Muscle layer of colon (tissue), 2 donors: ENCODE results near the gene DENND1A.
"Not testable (repeated sequence)": the region's sequence is repeated elsewhere in the genome, so short reads cannot be mapped to it uniquely, and the experiment has no call there.

ENCODE experiments used
- H3K27ac ChIP-seq: one replicate; pipeline ENCODE4 v1.7.0; 2013; ENCODE audit warnings: low read depth, mild to moderate bottlenecking, low read length, moderate library complexity
- H3K27me3 ChIP-seq, 2 donors: one replicate each; pipeline ENCODE4 v1.7.0; 2013; ENCODE audit warnings: low read length in 2 of 2, mild to moderate bottlenecking in 2 of 2; ENCODE audit not compliant: insufficient read depth in 2 of 2, control insufficient read depth in 1 of 2
- H3K36me3 ChIP-seq: one replicate; pipeline ENCODE4 v1.7.0; 2013; ENCODE audit warnings: mild to moderate bottlenecking, low read length; ENCODE audit not compliant: insufficient read depth
- H3K4me1 ChIP-seq: one replicate; pipeline ENCODE4 v1.7.0; 2013; ENCODE audit warnings: mild to moderate bottlenecking, low read length; ENCODE audit not compliant: insufficient read depth
- H3K4me3 ChIP-seq, 2 donors: one replicate each; pipeline ENCODE4 v1.7.0; 2013; ENCODE audit warnings: low read length in 2 of 2, low read depth in 1 of 2, mild to moderate bottlenecking in 1 of 2, moderate library complexity in 1 of 2
- H3K9ac ChIP-seq: one replicate; pipeline ENCODE4 v1.7.0; 2013; ENCODE audit warnings: low read length
- H3K9me3 ChIP-seq: one replicate; pipeline ENCODE4 v1.7.0; 2013; ENCODE audit warnings: mild to moderate bottlenecking, low read length
- donor health status: abdominal sarcoma.
- donor health status: Adenocarcinoma of cecum.

Gene DENND1A

GRCh38 chr9:123435471-123435870 lies 494.5 kb downstream of the DENND1A start:
- Histone ChIP-seq H3K9ac (no peak overlapping the region), H3K4me1 (no peaks in the 10 kb centered on the region), H3K27ac (no peak overlapping the region), H3K27me3 (no peaks in the 10 kb centered on the region), H3K9me3 (no peaks in the 10 kb centered on the region), H3K4me3 (no peak overlapping the region), H3K36me3 (peaks cover 25% of the 10 kb centered on the region)

DNA sequence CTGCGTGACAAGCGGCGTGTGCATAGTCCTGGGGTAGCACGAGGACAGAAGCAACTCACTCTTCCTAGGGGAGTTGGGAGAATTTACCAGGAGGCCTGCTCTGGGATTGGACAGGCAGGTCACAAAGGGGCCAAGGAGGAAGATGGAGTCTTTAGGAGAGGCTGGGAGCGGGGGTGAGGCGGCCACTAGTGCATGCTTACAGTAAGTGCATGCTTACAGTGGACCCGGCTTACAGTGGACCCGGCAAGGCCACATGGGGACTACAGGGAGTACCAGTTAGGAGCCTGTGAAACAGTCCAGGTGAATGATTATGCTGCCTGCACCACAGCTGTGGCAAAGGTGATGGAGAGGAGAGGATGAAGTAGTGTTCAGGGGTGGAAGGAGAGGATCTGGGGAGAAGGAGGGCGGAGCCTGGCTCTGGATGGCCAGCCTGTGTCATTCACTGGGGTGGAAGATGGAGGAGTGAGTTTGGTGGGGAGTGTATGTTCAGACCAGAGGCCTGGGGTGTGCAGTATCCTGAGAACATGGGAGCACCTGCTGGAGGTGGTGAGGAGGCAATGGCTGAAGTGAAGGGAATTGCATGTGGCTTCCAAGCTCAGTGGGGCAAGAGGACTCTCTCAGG lies 495.2 kb downstream of the DENND1A start:
- Histone ChIP-seq H3K27me3 (no peaks in the 10 kb centered on the region), H3K36me3 (peaks cover 25% of the 10 kb centered on the region), H3K9ac (no peak overlapping the region), H3K9me3 (no peaks in the 10 kb centered on the region), H3K4me3 (no peak overlapping the region), H3K27ac (no peak overlapping the region), H3K4me1 (no peaks in the 10 kb centered on the region)

DNA sequence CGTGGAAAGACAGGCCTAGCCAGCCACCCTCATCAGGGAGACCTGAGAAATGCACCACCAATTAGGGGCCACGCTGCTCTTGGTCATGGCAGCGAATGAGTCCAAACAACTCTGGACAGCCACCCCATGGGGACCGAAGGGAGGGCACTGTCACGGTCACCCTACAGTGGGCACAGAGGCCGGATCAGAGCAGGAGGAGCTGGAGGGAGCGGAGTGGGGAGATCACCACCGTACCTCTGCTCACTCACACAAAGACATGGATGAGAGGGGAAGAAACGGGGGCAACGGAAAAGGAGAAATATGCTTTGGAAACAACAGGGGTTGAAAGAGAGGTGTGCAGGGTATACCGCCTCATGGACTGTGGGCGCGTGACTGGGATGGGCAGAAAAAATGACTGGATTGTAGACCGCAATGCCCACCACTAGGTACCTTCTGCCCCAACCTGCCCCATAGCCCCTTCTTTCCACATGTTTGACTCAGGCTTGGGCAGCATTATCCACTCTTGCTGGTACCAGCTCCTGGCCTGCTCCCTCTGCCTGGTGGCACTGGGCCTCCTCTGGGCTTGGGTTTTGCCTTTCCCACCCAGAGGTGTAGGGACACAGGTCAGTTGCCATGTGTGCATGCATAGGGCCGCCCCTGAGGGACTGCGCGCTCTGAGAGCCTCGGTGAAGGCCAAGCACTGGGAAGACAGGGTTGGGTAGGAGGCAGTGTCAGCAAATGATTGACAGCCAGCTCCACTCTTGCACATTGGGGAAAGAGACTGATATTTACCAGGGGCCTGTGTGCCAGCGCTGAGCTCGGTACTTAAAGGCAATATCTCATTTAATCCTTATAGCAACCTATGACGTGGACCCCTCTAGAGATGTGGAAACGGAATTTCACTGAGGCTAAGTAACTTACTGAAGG lies 497.3 kb downstream of the DENND1A start:
- H3K9ac ChIP-seq, result no peak overlapping the region

GRCh38 chr9:123431581-123431980 lies 498.3 kb downstream of the DENND1A start:
- H3K9me3 ChIP-seq, result no peaks in the 10 kb centered on the region
- H3K27ac ChIP-seq, result no peak overlapping the region
- no peak overlapping the region for H3K9ac ChIP-seq
- H3K36me3 ChIP-seq, result peaks cover 9% of the 10 kb centered on the region
- no peak overlapping the region for H3K4me3 ChIP-seq
- H3K27me3 ChIP-seq, result no peaks in the 10 kb centered on the region
- H3K4me1 ChIP-seq, result no peaks in the 10 kb centered on the region

More for the DNA sequence above, 497.3 kb downstream of the DENND1A start:
- Histone ChIP-seq H3K9me3 (no peaks in the 10 kb centered on the region), H3K4me1 (no peaks in the 10 kb centered on the region), H3K27me3 (no peaks in the 10 kb centered on the region), H3K36me3 (peaks cover 17% of the 10 kb centered on the region), H3K27ac (no peak overlapping the region), H3K4me3 (no peak overlapping the region)

DNA sequence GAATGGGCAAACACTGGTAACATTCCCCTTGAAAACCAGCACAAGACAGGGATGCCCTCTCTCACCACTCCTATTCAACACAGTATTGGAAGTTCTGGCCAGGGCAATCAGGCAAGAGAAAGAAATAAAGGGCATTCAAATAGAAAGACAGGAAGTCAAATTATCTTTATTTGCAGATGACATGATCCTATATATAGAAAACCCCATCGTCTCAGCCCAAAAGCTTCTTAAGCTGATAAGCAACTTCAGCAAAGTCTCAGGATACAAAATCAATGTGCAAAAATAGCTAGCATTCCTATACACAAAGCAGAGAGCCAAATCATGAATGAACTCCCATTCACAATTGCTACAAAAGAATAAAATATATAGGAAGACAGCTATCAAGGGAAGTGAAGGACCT lies 501.5 kb downstream of the DENND1A start:
- H3K9ac ChIP-seq, H3K36me3 ChIP-seq, H3K9me3 ChIP-seq: not testable (repeated sequence)

DNA sequence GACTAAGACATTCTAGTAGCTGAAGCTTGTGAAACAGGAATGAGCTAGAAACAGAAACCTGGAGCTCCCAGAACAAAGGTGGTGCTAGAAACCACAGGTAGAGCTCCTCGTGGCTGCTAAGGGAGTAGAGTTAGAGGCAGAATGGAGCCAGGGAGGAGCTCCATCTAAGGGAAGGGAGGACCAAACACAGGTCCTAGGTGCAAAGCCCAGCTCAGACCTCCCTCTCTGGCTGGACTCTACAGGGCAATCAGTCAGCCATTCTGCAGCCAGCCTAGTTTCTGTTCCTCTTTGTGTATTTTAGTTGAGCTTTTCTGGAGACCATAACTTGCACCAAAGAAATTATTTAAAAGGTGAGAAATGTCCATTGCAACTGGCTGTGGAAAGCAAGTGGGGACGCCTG lies 503.5 kb downstream of the DENND1A start:
- H3K9ac ChIP-seq, result no peak overlapping the region
- no peaks in the 10 kb centered on the region for H3K9me3 ChIP-seq
- H3K4me3 ChIP-seq, result no peak overlapping the region
- no peaks in the 10 kb centered on the region for H3K27me3 ChIP-seq
- no peaks in the 10 kb centered on the region for H3K4me1 ChIP-seq
- H3K27ac ChIP-seq, result no peak overlapping the region
- peaks cover 4% of the 10 kb centered on the region for H3K36me3 ChIP-seq

More for the DNA sequence above, 501.5 kb downstream of the DENND1A start:
- H3K4me1 ChIP-seq, H3K27ac ChIP-seq, H3K4me3 ChIP-seq, H3K27me3 ChIP-seq: not testable (repeated sequence)

- Histone ChIP-seq H3K9ac (no peak overlapping the region), H3K36me3 (peaks cover 4% of the 10 kb centered on the region), H3K27me3 (no peaks in the 10 kb centered on the region), H3K27ac (no peak overlapping the region), H3K4me3 (no peak overlapping the region), H3K4me1 (no peaks in the 10 kb centered on the region), H3K9me3 (no peaks in the 10 kb centered on the region)
These were observed 504.0 kb downstream of the DENND1A start for GRCh38 chr9:123425836-123426365.

DNA sequence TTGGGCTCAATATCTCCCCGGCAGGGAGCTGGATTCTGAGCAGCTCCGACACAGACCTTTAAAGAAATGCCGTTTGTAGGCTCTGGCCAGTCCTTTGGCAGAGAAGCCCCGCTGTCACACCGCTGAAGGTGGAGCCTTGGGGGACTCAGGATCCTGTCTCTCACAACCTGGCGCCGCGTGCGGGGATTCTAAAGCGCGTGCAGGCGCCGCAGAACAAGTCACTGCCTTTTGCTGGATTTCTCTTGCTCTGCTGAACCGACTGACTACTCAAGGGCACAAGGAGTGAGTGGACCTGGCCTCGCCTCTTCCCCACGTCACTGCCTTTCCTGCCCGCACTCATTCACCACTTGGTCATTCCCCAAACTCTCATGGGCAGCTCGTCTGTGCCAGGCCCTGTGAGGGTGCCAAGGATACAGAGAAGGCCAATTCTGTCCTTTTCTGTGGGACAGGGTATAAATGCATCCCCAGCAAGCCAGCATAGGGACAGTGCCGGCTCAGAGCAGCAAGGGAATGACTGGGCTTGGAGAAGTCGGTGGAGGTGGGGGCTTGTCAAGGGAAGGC lies 504.6 kb downstream of the DENND1A start:
- peaks cover 4% of the 10 kb centered on the region for H3K36me3 ChIP-seq
- no peaks in the 10 kb centered on the region for H3K27me3 ChIP-seq
- H3K4me3 ChIP-seq, result no peak overlapping the region
- no peaks in the 10 kb centered on the region for H3K9me3 ChIP-seq
- H3K4me1 ChIP-seq, result no peaks in the 10 kb centered on the region
- no peak overlapping the region for H3K27ac ChIP-seq
- H3K9ac ChIP-seq, result no peak overlapping the region

DNA sequence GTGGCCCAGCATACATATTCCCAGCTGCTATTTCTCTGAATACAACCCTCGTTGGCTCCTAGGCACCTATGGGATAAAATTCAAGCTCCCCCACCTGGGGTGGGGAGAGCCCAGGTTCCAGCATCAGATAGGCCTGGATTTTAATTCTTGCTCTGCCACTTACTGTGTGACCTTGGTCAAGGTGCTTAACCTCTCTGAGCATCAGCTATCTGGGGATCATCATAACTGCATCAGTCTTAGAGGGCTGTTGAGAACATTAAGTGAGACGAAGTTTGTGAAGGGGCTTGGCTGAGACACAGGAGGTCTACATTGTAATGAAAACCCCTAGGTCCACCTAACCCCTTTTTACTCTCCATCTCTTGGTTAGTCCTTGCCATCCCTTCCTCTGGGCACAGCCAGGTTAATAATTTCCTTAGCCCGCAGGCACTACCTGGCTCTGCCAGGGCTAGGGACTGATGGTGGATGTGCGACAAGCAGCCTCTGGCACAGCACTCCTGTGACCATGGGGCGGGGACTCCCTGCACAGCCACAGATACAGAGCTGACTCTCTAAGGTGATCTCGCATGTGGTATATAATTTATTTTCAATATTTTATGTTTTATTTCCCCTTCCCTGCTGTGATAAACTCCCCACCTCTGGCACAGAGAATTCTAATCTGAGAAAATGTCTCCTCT lies 505.2 kb downstream of the DENND1A start:
- Histone ChIP-seq H3K4me1 (no peaks in the 10 kb centered on the region), H3K4me3 (no peak overlapping the region), H3K9me3 (no peaks in the 10 kb centered on the region), H3K27ac (no peak overlapping the region), H3K9ac (no peak overlapping the region), H3K36me3 (peaks cover 10% of the 10 kb centered on the region), H3K27me3 (no peaks in the 10 kb centered on the region)

DNA sequence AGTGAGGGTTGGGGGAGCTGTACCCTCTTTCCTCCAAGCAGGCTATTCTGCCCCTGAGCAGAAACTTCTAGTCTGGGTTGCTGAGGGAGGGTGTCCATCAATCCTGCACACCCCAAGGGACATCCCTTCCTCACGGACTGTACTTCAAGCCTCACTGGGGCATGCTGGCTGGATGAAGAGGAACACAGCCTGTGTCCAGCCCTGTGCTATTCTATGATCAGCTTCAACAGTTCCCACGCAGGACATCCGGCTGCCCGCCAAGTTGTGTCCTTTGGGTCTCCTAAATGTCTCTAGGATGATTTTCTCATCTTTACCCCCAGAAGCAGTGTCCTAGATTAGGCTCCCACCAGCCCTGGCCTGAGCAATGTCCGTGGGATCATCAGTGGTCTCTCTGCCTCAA lies 505.8 kb downstream of the DENND1A start:
- H3K36me3 ChIP-seq, result peaks cover 12% of the 10 kb centered on the region
- no peak overlapping the region for H3K27ac ChIP-seq
- H3K27me3 ChIP-seq, result no peaks in the 10 kb centered on the region
- H3K9ac ChIP-seq, result no peak overlapping the region
- no peaks in the 10 kb centered on the region for H3K9me3 ChIP-seq
- H3K4me1 ChIP-seq, result no peaks in the 10 kb centered on the region
- no peak overlapping the region for H3K4me3 ChIP-seq

DNA sequence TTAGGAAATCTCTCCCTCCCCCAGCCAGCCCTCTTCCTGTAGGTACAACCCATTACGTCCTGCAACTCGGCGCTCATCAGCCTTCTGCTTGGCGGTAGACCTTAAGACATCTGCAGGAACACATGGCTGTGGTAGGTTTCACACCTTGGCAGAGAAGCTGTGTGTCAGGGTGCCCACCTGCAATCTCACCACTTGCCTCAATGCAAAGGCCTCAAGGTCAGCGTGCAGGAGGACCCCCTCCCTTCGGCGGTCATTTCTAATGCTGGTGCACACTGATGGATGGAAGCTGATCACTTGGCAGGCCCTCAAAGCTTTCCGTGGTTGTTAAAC lies 506.6 kb downstream of the DENND1A start:
- Histone ChIP-seq H3K27ac (no peak overlapping the region), H3K4me1 (no peaks in the 10 kb centered on the region), H3K4me3 (no peak overlapping the region), H3K36me3 (peaks cover 12% of the 10 kb centered on the region), H3K9me3 (no peaks in the 10 kb centered on the region), H3K27me3 (no peaks in the 10 kb centered on the region), H3K9ac (no peak overlapping the region)
